GM12878 (cell line): Measurements from ENCODE around the gene FREY1. TPM values are rescaled to one million over a fixed set of nuclear protein-coding genes. Genes with fewer than 3 reads are reported as not detected.

Experiments
- ATAC-seq: fragments of 200-7000 bp; cut with Tn5 transposase; 3 replicates; pipeline ENCODE4 v1.9.1; 2020; ENCODE audit warnings: mild to moderate bottlenecking, moderate library complexity
- BruUV-seq: library from RNA; stranded (reverse); fragments of 400-500 nt; replicated peaks from 2 replicates; lab custom pipeline; 2021; lab: Mats Ljungman, UMichigan
- CTCF ChIA-PET: fragments of 300-600 bp; sonication (Branson Sonifier 250); formaldehyde crosslinking; extraction: SDS; loops from one replicate; lab custom pipeline; 2021; ENCODE audit warnings: inconsistent platforms; lab: Yijun Ruan, JAX
- POLR2A ChIA-PET: fragments of 350-600 bp; formaldehyde crosslinking; extraction: SDS; loops from one replicate; lab custom pipeline; 2021; ENCODE audit warnings: inconsistent platforms; lab: Charles Lee
- RAD21 ChIA-PET: fragments of 300-600 bp; sonication (Branson Sonifier 250); formaldehyde crosslinking; loops from one replicate; lab custom pipeline; 2023; ENCODE audit warnings: antibody characterized with exemption; ENCODE audit not compliant: unreplicated experiment; lab: Charles Lee
- SMC1A ChIA-PET: fragments of 300-600 bp; sonication (Branson Sonifier 250); formaldehyde crosslinking; loops from one replicate; lab custom pipeline; 2023; ENCODE audit not compliant: unreplicated experiment, uncharacterized antibody; lab: Charles Lee
- DNase-seq: peaks from one replicate; pipeline ENCODE4 v3.0.0-alpha.2; 2011; ENCODE audit warnings: low read depth, low spot score
- FAIRE-seq: peaks from 3 replicates; lab custom pipeline; 2011; peaks lifted over from hg19 to GRCh38; lab: Jason Lieb, UNC
- H2AFZ ChIP-seq: 2 replicates; pipeline ENCODE4 v1.6.0; 2011; ENCODE audit warnings: low read depth, low read length, control low read depth; ENCODE audit not compliant: control insufficient read depth
- H3K27ac ChIP-seq: 2 replicates; pipeline ENCODE4 v1.5.1; 2011; ENCODE audit warnings: control low read depth; ENCODE audit not compliant: control insufficient read depth, insufficient read depth
- H3K27me3 ChIP-seq, 2 experiments: replicated peaks in 1 of 2; 2 replicates each; pipeline versions ENCODE4 v1.6.0 to v1.6.1; 2011; ENCODE audit warnings: low read length in 1 of 2; ENCODE audit not compliant: control insufficient read depth in 2 of 2, insufficient read depth in 2 of 2
- H3K36me3 ChIP-seq, 2 experiments: 2 replicates each; pipeline ENCODE4 v1.5.1; 2011; ENCODE audit warnings: low read length in 1 of 2; ENCODE audit not compliant: control insufficient read depth in 2 of 2, insufficient read depth in 2 of 2
- H3K4me1 ChIP-seq: 2 replicates; pipeline ENCODE4 v1.6.1; 2011; ENCODE audit warnings: mild to moderate bottlenecking, low read length, moderate library complexity, mixed read lengths; ENCODE audit not compliant: control insufficient read depth, insufficient read depth
- H3K4me2 ChIP-seq: 2 replicates; pipeline ENCODE4 v1.6.0; 2011; ENCODE audit warnings: control low read depth; ENCODE audit not compliant: control insufficient read depth, insufficient read depth
- H3K4me3 ChIP-seq: fragments of 200-600 bp; sonication (generic); 2 replicates; pipeline ENCODE4 v1.5.1; 2016
- H3K79me2 ChIP-seq: 2 replicates; pipeline ENCODE4 v1.6.0; 2011; ENCODE audit warnings: low read length; ENCODE audit not compliant: control insufficient read depth, insufficient read depth
- H3K9ac ChIP-seq: 2 replicates; pipeline ENCODE4 v1.8.0; 2011; ENCODE audit warnings: low read length, control low read depth, mixed read lengths; ENCODE audit not compliant: control insufficient read depth, insufficient read depth
- H3K9me3 ChIP-seq: replicated peaks from 3 replicates; pipeline ENCODE4 v1.5.1; 2011; ENCODE audit warnings: mild to moderate bottlenecking, low read length; ENCODE audit not compliant: control insufficient read depth, insufficient read depth
- H4K20me1 ChIP-seq: 2 replicates; pipeline ENCODE4 v1.6.0; 2011; ENCODE audit not compliant: control insufficient read depth, insufficient read depth
- NFYA ChIP-seq: IDR thresholded peaks from 2 replicates; pipeline ENCODE4 v1.6.1; 2011; ENCODE audit warnings: low read depth, mild to moderate bottlenecking, low read length, improper control_type of control experiment, borderline replicate concordance
- POLR2A ChIP-seq: IDR thresholded peaks from 2 replicates; pipeline ENCODE4 v1.6.1; 2011; ENCODE audit warnings: low read depth, mild to moderate bottlenecking, low read length
- SPI1 ChIP-seq: IDR thresholded peaks from 2 replicates; pipeline ENCODE4 v1.6.1; 2011; ENCODE audit warnings: low read depth, mild to moderate bottlenecking, low read length, moderate library complexity, borderline replicate concordance; ENCODE audit not compliant: insufficient read depth
- TCF12 ChIP-seq: IDR thresholded peaks from 2 replicates; pipeline ENCODE4 v1.6.1; 2011; ENCODE audit warnings: low read depth, mild to moderate bottlenecking, low read length
- ZZZ3 ChIP-seq: IDR thresholded peaks from 2 replicates; pipeline ENCODE4 v1.6.1; 2011; ENCODE audit warnings: low read depth; ENCODE audit not compliant: control insufficient read depth, insufficient read length
- WGBS: methylation state at CpG from one replicate; pipeline ENCODE4 v1.1.6; 2016; ENCODE audit warnings: low lambda C conversion rate; ENCODE audit not compliant: insufficient replicate concordance, insufficient coverage; ENCODE audit errors: missing lambda C conversion rate; 5-methylcytosine and 5-hydroxymethylcytosine counted together
- in situ Hi-C: fragments of 300-500 bp; cut with MboI; formaldehyde crosslinking; loops from 9 replicates; pipeline ENCODE4 v1.14.3; 2018; ENCODE audit warnings: mixed read lengths
- intact Hi-C: fragments of 100-400 bp; cut with micrococcal nuclease; formaldehyde crosslinking; loops from one replicate; pipeline ENCODE4 v1.14.2; 2022; ENCODE audit not compliant: unreplicated experiment
- polyA plus RNA-seq, 11 experiments: library from polyadenylated mRNA; depleted of rRNA in 4 of 11; unstranded in 6 of 11; stranded (reverse) in 5 of 11; fragments of >200 nt; fragmentation: Nextera tagmentation in 4 of 11; fragmentation: Illumina TruSeq in 1 of 11; extraction: Ambion mirVana in 4 of 11; extraction: Trizol in 1 of 11; gene quantifications; 1 replicate in 1 of 11; 2 replicates in 10 of 11; pipeline versions ENCODE4 v1.2.1 to v1.2.3, GENCODE V29; 2011 to 2016; ENCODE audit warnings: inconsistent platforms in 2 of 11, missing spikeins in 2 of 11, low read depth in 1 of 11
- total RNA-seq, 4 experiments: library from RNA; depleted of rRNA in 3 of 4; stranded (reverse); fragments of >200 nt in 3 of 4; fragmentation: Illumina TruSeq in 1 of 4; extraction: Trizol in 1 of 4; gene quantifications; 2 replicates each; pipeline versions ENCODE4 v1.2.1 to v1.2.3, GENCODE V29; 2013 to 2021

Gene FREY1
- total and polyA plus RNA-seq, 10 of the 15 experiments (the other 5 are each of a cell fraction or from before 2014, with no cell fraction given): 0.13 to 1.7 (median 0.39) TPM; not detected in 3

- POLR2A ChIA-PET: interaction anchor here (0.8 kb wide), 1 partner anchor 11 kb away, joined by 3 read pairs; no protein-coding TSS in a partner anchor
These were observed 8.4 kb upstream of the FREY1 start for GRCh38 chr11:45915446-45915845.

GRCh38 chr11:45913942-45914635 lies 7.0 kb upstream of the FREY1 start:
- in situ Hi-C loops: no loop called here
- H3K27ac ChIP-seq: no peak overlapping the region
- ChIA-PET CTCF (no interaction called here), SMC1A (no interaction called here), RAD21 (no interaction called here), POLR2A (interaction anchor here (1.0 kb wide), 1 partner anchor 21 kb away, joined by 7 read pairs; no protein-coding TSS in a partner anchor)
- ATAC-seq: no peak
- no peaks in the 10 kb centered on the region for H3K9me3 ChIP-seq
- TF ChIP-seq TCF12: no peak
- no peak for TF ChIP-seq NFYA
- TF ChIP-seq POLR2A: peak; percentile 34; the same call in 1 of the 2 replicates
- intact Hi-C loops: no loop called here
- no peaks in the 10 kb centered on the region for H4K20me1 ChIP-seq
- H3K27me3 ChIP-seq: no peaks in the 10 kb centered on the region
- no peak for DNase-seq
- BruUV-seq: no TSS peak
- no peak for FAIRE-seq
- H3K79me2 ChIP-seq: peaks cover 16% of the 10 kb centered on the region
- peaks cover 14% of the 10 kb centered on the region for H3K4me1 ChIP-seq
- WGBS: 86% methylated on average over 20 of the region's 22 CpGs
- H2AFZ ChIP-seq: no peak overlapping the region
- no peak overlapping the region for H3K4me2 ChIP-seq
- H3K4me3 ChIP-seq: no peak overlapping the region
- H3K36me3 ChIP-seq: peaks cover 15 to 17% of the 10 kb centered on the region in 2 experiments
- no peak overlapping the region for H3K9ac ChIP-seq

More at GRCh38 chr11:45915446-45915845, 8.4 kb upstream of the FREY1 start:
- no peak for TF ChIP-seq ZZZ3
- no peak for TF ChIP-seq SPI1
- 84% methylated on average over 13 of the region's 13 CpGs for WGBS
- DNase-seq (no peak), ATAC-seq (no peak), FAIRE-seq (no peak)
- Histone ChIP-seq H3K4me3 (no peak overlapping the region), H2AFZ (no peak overlapping the region), H3K4me2 (no peak overlapping the region), H3K4me1 (peaks cover 18% of the 10 kb centered on the region), H3K79me2 (peaks cover 16% of the 10 kb centered on the region), H3K9ac (no peak overlapping the region), H3K9me3 (no peaks in the 10 kb centered on the region), H3K36me3 (peaks cover 13 to 15% of the 10 kb centered on the region in 2 experiments), H4K20me1 (no peaks in the 10 kb centered on the region), H3K27me3 (no peaks in the 10 kb centered on the region), H3K27ac (no peak overlapping the region)
- in situ Hi-C loops: no loop called here
- ChIA-PET CTCF (no interaction called here), SMC1A (no interaction called here), RAD21 (no interaction called here)
- intact Hi-C loops: no loop called here
- BruUV-seq: no TSS peak
